H4 (cell line): ENCODE data around the gene PLA2G4A. TPM values are rescaled to one million over a fixed set of nuclear protein-coding genes. Genes with fewer than 3 reads are reported as not detected.
A peak's percentile ranks its signal among the peaks of the same experiment; 100 is the strongest.

Experiments
- DNase-seq: peaks from one replicate; pipeline ENCODE4 v3.0.0-alpha.2; 2015; ENCODE audit warnings: low spot score
- total RNA-seq: library from RNA; depleted of rRNA; stranded (reverse); fragments of >200 nt; shearing (Covaris generic); gene quantifications from 2 replicates; pipeline ENCODE4 v1.2.3, GENCODE V29; 2014

PLA2G4A gene
- total RNA-seq, 1 experiment from 2014 or later, result 24.2 TPM

GRCh38 chr1:186831168-186831567 lies 2.4 kb downstream of the PLA2G4A start:
- DNase-seq, result no peak

- DNase-seq, result no peak
Observed at GRCh38 chr1:186834399-186834958, 5.7 kb downstream of the PLA2G4A start.

- DNase-seq, result no peak
Observed at GRCh38 chr1:186835448-186835847, 6.7 kb downstream of the PLA2G4A start.

- DNase-seq, result no peak
Observed at GRCh38 chr1:186837806-186838205, 9.1 kb downstream of the PLA2G4A start.

- no peak for DNase-seq
Observed at GRCh38 chr1:186838380-186839040, 9.8 kb downstream of the PLA2G4A start.

GRCh38 chr1:186839041-186839400 lies 10.3 kb downstream of the PLA2G4A start:
- no peak for DNase-seq

GRCh38 chr1:186841599-186841998 lies 12.8 kb downstream of the PLA2G4A start:
- no peak for DNase-seq

GRCh38 chr1:186842547-186842946 lies 13.8 kb downstream of the PLA2G4A start:
- no peak for DNase-seq

GRCh38 chr1:186843226-186843625 lies 14.5 kb downstream of the PLA2G4A start:
- no peak for DNase-seq

- no peak for DNase-seq
Observed at GRCh38 chr1:186843931-186844330, 15.2 kb downstream of the PLA2G4A start.

- no peak for DNase-seq
Observed at GRCh38 chr1:186845576-186846210, 16.9 kb downstream of the PLA2G4A start.

GRCh38 chr1:186848509-186849130 lies 19.9 kb downstream of the PLA2G4A start:
- peak; percentile 35 for DNase-seq

GRCh38 chr1:186849271-186849671 lies 20.5 kb downstream of the PLA2G4A start:
- DNase-seq, result no peak

GRCh38 chr1:186849826-186850225 lies 21.1 kb downstream of the PLA2G4A start:
- DNase-seq, result no peak

- DNase-seq, result no peak
Observed at GRCh38 chr1:186854102-186854501, 25.4 kb downstream of the PLA2G4A start.

GRCh38 chr1:186858923-186859322 lies 30.2 kb downstream of the PLA2G4A start:
- DNase-seq, result no peak

GRCh38 chr1:186859995-186860394 lies 31.2 kb downstream of the PLA2G4A start:
- no peak for DNase-seq

GRCh38 chr1:186864296-186864695 lies 35.5 kb downstream of the PLA2G4A start:
- DNase-seq, result peak; percentile 17

GRCh38 chr1:186865253-186865652 lies 36.5 kb downstream of the PLA2G4A start:
- DNase-seq, result no peak

- no peak for DNase-seq
Observed at GRCh38 chr1:186865857-186866256, 37.1 kb downstream of the PLA2G4A start.

- no peak for DNase-seq
Observed at GRCh38 chr1:186869526-186870228, 40.9 kb downstream of the PLA2G4A start.

GRCh38 chr1:186871784-186872183 lies 43.0 kb downstream of the PLA2G4A start:
- no peak for DNase-seq
